ENCODE data around the gene ARHGEF18.

The ARHGEF18 gene

DNA sequence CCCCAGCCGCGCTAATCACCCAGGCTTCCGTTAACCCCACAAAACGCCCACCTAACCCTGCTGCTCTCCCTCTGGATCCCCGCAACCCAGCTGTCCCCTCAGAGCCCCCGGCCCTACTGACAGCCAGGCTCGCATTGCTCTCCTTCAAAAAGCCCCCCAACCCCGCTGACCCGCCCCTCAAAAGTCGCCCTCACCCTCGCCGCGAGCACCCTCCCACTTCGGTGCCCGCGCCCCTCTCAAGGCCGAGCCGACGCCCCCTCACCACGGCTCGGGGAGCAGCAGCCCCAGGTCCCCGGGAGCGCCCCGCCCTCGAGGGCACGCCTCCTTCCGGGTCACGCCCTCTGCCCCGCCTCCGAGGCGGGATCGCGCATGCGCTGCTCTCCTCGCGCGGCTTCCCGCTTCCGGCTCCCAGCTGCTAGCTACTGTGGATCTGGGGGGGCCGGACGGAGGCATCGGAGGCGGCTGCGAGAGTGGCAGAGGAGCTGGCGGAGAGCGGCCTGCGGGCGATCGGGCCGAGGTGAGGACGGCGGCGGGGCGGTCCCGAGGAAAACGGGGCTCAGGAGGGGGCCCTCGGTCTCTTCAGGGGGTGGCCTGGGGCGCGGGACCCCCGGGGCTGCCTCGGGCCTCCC lies 46.1 kb downstream of the ARHGEF18 start (continued):
- TF ChIP-seq, protein P1, sequence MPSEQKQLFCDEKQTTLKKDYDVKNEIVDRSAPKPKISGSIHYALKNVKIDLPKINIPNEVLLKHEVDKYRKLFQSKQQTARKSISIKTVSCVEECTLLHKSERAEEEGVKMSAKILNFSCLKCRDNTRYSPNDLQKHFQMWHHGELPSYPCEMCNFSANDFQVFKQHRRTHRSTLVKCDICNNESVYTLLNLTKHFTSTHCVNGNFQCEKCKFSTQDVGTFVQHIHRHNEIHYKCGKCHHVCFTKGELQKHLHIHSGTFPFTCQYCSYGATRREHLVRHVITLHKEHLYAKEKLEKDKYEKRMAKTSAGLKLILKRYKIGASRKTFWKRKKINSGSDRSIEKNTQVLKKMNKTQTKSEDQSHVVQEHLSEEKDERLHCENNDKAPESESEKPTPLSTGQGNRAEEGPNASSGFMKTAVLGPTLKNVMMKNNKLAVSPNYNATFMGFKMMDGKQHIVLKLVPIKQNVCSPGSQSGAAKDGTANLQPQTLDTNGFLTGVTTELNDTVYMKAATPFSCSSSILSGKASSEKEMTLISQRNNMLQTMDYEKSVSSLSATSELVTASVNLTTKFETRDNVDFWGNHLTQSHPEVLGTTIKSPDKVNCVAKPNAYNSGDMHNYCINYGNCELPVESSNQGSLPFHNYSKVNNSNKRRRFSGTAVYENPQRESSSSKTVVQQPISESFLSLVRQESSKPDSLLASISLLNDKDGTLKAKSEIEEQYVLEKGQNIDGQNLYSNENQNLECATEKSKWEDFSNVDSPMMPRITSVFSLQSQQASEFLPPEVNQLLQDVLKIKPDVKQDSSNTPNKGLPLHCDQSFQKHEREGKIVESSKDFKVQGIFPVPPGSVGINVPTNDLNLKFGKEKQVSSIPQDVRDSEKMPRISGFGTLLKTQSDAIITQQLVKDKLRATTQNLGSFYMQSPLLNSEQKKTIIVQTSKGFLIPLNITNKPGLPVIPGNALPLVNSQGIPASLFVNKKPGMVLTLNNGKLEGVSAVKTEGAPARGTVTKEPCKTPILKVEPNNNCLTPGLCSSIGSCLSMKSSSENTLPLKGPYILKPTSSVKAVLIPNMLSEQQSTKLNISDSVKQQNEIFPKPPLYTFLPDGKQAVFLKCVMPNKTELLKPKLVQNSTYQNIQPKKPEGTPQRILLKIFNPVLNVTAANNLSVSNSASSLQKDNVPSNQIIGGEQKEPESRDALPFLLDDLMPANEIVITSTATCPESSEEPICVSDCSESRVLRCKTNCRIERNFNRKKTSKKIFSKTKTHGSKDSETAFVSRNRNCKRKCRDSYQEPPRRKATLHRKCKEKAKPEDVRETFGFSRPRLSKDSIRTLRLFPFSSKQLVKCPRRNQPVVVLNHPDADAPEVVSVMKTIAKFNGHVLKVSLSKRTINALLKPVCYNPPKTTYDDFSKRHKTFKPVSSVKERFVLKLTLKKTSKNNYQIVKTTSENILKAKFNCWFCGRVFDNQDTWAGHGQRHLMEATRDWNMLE (tag by site-specific recombination; conservative IDR thresholded peaks at IDR 0.05; ENCODE audit: low read depth) = no peak
- no peak for TF ChIP-seq ZNF791 (tag by site-specific recombination; IDR thresholded peaks at IDR 0.05)
- no peak for TF ChIP-seq ZNF596 (tag by site-specific recombination; IDR thresholded peaks at IDR 0.05)
- TF ChIP-seq, protein P2, sequence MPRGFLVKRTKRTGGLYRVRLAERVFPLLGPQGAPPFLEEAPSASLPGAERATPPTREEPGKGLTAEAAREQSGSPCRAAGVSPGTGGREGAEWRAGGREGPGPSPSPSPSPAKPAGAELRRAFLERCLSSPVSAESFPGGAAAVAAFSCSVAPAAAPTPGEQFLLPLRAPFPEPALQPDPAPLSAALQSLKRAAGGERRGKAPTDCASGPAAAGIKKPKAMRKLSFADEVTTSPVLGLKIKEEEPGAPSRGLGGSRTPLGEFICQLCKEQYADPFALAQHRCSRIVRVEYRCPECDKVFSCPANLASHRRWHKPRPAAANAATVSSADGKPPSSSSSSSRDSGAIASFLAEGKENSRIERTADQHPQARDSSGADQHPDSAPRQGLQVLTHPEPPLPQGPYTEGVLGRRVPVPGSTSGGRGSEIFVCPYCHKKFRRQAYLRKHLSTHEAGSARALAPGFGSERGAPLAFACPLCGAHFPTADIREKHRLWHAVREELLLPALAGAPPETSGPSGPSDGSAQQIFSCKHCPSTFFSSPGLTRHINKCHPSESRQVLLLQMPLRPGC (tag by site-specific recombination; IDR thresholded peaks at IDR 0.05) = no peak
- TF ChIP-seq ZNF510 (tag by site-specific recombination; IDR thresholded peaks at IDR 0.05; ENCODE audit: insufficient replicate concordance) = no peak
- no peak for TF ChIP-seq ZNF114 (tag by site-specific recombination; IDR thresholded peaks at IDR 0.05)
- TF ChIP-seq ZNF157 (tag by site-specific recombination; IDR thresholded peaks at IDR 0.05) = no peak
- TF ChIP-seq, protein P3, sequence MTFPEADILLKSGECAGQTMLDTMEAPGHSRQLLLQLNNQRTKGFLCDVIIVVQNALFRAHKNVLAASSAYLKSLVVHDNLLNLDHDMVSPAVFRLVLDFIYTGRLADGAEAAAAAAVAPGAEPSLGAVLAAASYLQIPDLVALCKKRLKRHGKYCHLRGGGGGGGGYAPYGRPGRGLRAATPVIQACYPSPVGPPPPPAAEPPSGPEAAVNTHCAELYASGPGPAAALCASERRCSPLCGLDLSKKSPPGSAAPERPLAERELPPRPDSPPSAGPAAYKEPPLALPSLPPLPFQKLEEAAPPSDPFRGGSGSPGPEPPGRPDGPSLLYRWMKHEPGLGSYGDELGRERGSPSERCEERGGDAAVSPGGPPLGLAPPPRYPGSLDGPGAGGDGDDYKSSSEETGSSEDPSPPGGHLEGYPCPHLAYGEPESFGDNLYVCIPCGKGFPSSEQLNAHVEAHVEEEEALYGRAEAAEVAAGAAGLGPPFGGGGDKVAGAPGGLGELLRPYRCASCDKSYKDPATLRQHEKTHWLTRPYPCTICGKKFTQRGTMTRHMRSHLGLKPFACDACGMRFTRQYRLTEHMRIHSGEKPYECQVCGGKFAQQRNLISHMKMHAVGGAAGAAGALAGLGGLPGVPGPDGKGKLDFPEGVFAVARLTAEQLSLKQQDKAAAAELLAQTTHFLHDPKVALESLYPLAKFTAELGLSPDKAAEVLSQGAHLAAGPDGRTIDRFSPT (tag by site-specific recombination; IDR thresholded peaks at IDR 0.05) = 0 out of 2 replicates have a peak, but pooled peaks have one; percentile 1
- TF ChIP-seq, protein P4, sequence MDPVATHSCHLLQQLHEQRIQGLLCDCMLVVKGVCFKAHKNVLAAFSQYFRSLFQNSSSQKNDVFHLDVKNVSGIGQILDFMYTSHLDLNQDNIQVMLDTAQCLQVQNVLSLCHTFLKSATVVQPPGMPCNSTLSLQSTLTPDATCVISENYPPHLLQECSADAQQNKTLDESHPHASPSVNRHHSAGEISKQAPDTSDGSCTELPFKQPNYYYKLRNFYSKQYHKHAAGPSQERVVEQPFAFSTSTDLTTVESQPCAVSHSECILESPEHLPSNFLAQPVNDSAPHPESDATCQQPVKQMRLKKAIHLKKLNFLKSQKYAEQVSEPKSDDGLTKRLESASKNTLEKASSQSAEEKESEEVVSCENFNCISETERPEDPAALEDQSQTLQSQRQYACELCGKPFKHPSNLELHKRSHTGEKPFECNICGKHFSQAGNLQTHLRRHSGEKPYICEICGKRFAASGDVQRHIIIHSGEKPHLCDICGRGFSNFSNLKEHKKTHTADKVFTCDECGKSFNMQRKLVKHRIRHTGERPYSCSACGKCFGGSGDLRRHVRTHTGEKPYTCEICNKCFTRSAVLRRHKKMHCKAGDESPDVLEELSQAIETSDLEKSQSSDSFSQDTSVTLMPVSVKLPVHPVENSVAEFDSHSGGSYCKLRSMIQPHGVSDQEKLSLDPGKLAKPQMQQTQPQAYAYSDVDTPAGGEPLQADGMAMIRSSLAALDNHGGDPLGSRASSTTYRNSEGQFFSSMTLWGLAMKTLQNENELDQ (tag by site-specific recombination; IDR thresholded peaks at IDR 0.05; ENCODE audit: low read depth) = no peak
- no peak for TF ChIP-seq ZNF37A (tag by site-specific recombination; IDR thresholded peaks at IDR 0.05)
- TF ChIP-seq ZNF843 (tag by site-specific recombination; IDR thresholded peaks at IDR 0.05) = no peak
- peak; percentile 45 for TF ChIP-seq ZNF335 (tag by site-specific recombination; conservative IDR thresholded peaks at IDR 0.05)
- no peak; the same call in 1 of the 2 replicates for TF ChIP-seq ZNF394 (tag by site-specific recombination; IDR thresholded peaks at IDR 0.05; ENCODE audit: borderline replicate concordance)
- no peak for TF ChIP-seq ZFP37 (tag by site-specific recombination; IDR thresholded peaks at IDR 0.05)
- TF ChIP-seq, protein P5, sequence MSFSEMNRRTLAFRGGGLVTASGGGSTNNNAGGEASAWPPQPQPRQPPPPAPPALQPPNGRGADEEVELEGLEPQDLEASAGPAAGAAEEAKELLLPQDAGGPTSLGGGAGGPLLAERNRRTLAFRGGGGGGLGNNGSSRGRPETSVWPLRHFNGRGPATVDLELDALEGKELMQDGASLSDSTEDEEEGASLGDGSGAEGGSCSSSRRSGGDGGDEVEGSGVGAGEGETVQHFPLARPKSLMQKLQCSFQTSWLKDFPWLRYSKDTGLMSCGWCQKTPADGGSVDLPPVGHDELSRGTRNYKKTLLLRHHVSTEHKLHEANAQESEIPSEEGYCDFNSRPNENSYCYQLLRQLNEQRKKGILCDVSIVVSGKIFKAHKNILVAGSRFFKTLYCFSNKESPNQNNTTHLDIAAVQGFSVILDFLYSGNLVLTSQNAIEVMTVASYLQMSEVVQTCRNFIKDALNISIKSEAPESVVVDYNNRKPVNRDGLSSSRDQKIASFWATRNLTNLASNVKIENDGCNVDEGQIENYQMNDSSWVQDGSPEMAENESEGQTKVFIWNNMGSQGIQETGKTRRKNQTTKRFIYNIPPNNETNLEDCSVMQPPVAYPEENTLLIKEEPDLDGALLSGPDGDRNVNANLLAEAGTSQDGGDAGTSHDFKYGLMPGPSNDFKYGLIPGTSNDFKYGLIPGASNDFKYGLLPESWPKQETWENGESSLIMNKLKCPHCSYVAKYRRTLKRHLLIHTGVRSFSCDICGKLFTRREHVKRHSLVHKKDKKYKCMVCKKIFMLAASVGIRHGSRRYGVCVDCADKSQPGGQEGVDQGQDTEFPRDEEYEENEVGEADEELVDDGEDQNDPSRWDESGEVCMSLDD (tag by site-specific recombination; IDR thresholded peaks at IDR 0.05) = peak; percentile 95
- no peak for TF ChIP-seq ZNF626 (tag by site-specific recombination; IDR thresholded peaks at IDR 0.05)
- TF ChIP-seq KLF1 (tag by site-specific recombination; IDR thresholded peaks at IDR 0.05) = peak; percentile 92
- TF ChIP-seq KLF7 (tag by site-specific recombination; IDR thresholded peaks at IDR 0.05; ENCODE audit: borderline replicate concordance) = no peak
- TF ChIP-seq SP2 (tag by site-specific recombination; IDR thresholded peaks at IDR 0.05) = peak; percentile 98
- TF ChIP-seq, protein P6, sequence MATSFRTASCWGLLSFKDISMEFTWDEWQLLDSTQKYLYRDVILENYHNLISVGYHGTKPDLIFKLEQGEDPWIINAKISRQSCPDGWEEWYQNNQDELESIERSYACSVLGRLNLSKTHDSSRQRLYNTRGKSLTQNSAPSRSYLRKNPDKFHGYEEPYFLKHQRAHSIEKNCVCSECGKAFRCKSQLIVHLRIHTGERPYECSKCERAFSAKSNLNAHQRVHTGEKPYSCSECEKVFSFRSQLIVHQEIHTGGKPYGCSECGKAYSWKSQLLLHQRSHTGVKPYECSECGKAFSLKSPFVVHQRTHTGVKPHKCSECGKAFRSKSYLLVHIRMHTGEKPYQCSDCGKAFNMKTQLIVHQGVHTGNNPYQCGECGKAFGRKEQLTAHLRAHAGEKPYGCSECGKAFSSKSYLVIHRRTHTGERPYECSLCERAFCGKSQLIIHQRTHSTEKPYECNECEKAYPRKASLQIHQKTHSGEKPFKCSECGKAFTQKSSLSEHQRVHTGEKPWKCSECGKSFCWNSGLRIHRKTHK (tag by site-specific recombination; IDR thresholded peaks at IDR 0.05) = no peak

Data from HEK293 (cell line).